K562 (cell line): ENCODE data around the gene ORAI3. TPM values are rescaled to one million over a fixed set of nuclear protein-coding genes. Genes with fewer than 3 reads are reported as not detected.

Experiments used
- CC2D1A ChIP-seq: fragments of 450-650 bp; IDR thresholded peaks from 2 replicates; pipeline ENCODE4 v1.6.1; 2017; ENCODE audit warnings: mild to moderate bottlenecking
- CREB1 ChIP-seq, 2 experiments: sonication (generic) in 1 of 2; formaldehyde crosslinking in 1 of 2; IDR thresholded peaks; 2 replicates each; pipeline versions ENCODE4 v1.6.1 to v1.8.0; 2012 to 2022; ENCODE audit warnings: inconsistent platforms in 1 of 2, mild to moderate bottlenecking in 1 of 2, missing genetic modification reagents in 1 of 2, moderate library complexity in 1 of 2
- ELK3 ChIP-seq: fragments of 450-650 bp; formaldehyde crosslinking; IDR thresholded peaks from 2 replicates; pipeline ENCODE4 v1.4.0; 2020; ENCODE audit warnings: mild to moderate bottlenecking
- HMGXB4 ChIP-seq: sonication (generic); formaldehyde crosslinking; IDR thresholded peaks from 2 replicates; pipeline ENCODE4 v1.8.1; 2023; ENCODE audit warnings: mild to moderate bottlenecking, missing genetic modification reagents
- PCBP1 ChIP-seq: fragments of 200-400 bp; formaldehyde crosslinking; IDR thresholded peaks from 2 replicates; pipeline ENCODE4 v1.6.1; 2018; ENCODE audit warnings: mild to moderate bottlenecking, low read depth, low read length; ENCODE audit not compliant: poor library complexity, severe bottlenecking
- SLC30A9 ChIP-seq: fragments of 250-450 bp; sonication (Bioruptor Pico); IDR thresholded peaks from 2 replicates; pipeline ENCODE4 v1.8.0; 2022; ENCODE audit warnings: mild to moderate bottlenecking, moderate library complexity
- TGIF2 ChIP-seq: sonication (generic); formaldehyde crosslinking; IDR thresholded peaks from 2 replicates; pipeline ENCODE4 v1.8.1; 2022; ENCODE audit warnings: mild to moderate bottlenecking, missing genetic modification reagents, moderate library complexity
- THAP12 ChIP-seq: fragments of 250-450 bp; sonication (Bioruptor Pico); IDR thresholded peaks from 2 replicates; pipeline ENCODE4 v1.9.0; 2021; ENCODE audit warnings: mild to moderate bottlenecking, inconsistent platforms
- ZBTB8A ChIP-seq: fragments of 450-650 bp; IDR thresholded peaks from 2 replicates; pipeline ENCODE4 v1.6.1; 2018; ENCODE audit warnings: mild to moderate bottlenecking, moderate library complexity; ENCODE audit not compliant: partially characterized antibody
- ZNF224 ChIP-seq: sonication (generic); formaldehyde crosslinking; IDR thresholded peaks from 2 replicates; pipeline ENCODE4 v1.8.0; 2022; ENCODE audit warnings: mild to moderate bottlenecking, missing genetic modification reagents
- ZNF431 ChIP-seq: sonication (generic); formaldehyde crosslinking; IDR thresholded peaks from 2 replicates; pipeline ENCODE4 v1.8.0; 2022; ENCODE audit warnings: mild to moderate bottlenecking, missing genetic modification reagents
- ZNF717 ChIP-seq: fragments of 250-450 bp; sonication (Bioruptor Pico); IDR thresholded peaks from 2 replicates; pipeline ENCODE4 v1.5.0; 2021
- polyA plus RNA-seq, 8 experiments: library from polyadenylated mRNA; depleted of rRNA in 4 of 8; stranded (reverse) in 5 of 8; unstranded in 3 of 8; fragments of >200 nt; fragmentation: Nextera tagmentation in 2 of 8; fragmentation: Illumina TruSeq in 1 of 8; extraction: Ambion mirVana in 2 of 8; extraction: Trizol in 1 of 8; gene quantifications; 2 replicates each; pipeline versions ENCODE4 v1.2.1 to v1.2.3, GENCODE V29; 2011 to 2014; ENCODE audit warnings: inconsistent platforms in 1 of 8, missing spikeins in 1 of 8
- total RNA-seq, 7 experiments: library from RNA; depleted of rRNA in 6 of 7; stranded (reverse); fragments of >200 nt in 6 of 7; fragmentation: Illumina TruSeq in 2 of 7; extraction: Trizol in 2 of 7; gene quantifications; 2 replicates each; pipeline versions ENCODE4 v1.2.1 to v1.2.3, GENCODE V29; 2011 to 2021; ENCODE audit warnings: low replicate concordance in 1 of 7
- TF ChIP-seq, protein P1 (sequence below): fragments of 250-450 bp; sonication (Bioruptor Pico); IDR thresholded peaks from 2 replicates; pipeline ENCODE4 v1.5.0; 2021; ENCODE audit warnings: mild to moderate bottlenecking, borderline replicate concordance
- TF ChIP-seq, protein P2 (sequence below): sonication (generic); formaldehyde crosslinking; IDR thresholded peaks from 2 replicates; pipeline ENCODE4 v1.4.0; 2020; ENCODE audit warnings: mild to moderate bottlenecking, missing genetic modification reagents
- TF ChIP-seq, protein P3 (sequence below): fragments of 450-650 bp; IDR thresholded peaks from 2 replicates; pipeline ENCODE4 v1.6.1; 2017; ENCODE audit warnings: mild to moderate bottlenecking, moderate library complexity

ORAI3 gene
- total and polyA plus RNA-seq, 9 of the 15 experiments (the other 6 are each of a cell fraction or from before 2014, with no cell fraction given) = 4.9 to 23.3 (median 14.1) TPM

DNA sequence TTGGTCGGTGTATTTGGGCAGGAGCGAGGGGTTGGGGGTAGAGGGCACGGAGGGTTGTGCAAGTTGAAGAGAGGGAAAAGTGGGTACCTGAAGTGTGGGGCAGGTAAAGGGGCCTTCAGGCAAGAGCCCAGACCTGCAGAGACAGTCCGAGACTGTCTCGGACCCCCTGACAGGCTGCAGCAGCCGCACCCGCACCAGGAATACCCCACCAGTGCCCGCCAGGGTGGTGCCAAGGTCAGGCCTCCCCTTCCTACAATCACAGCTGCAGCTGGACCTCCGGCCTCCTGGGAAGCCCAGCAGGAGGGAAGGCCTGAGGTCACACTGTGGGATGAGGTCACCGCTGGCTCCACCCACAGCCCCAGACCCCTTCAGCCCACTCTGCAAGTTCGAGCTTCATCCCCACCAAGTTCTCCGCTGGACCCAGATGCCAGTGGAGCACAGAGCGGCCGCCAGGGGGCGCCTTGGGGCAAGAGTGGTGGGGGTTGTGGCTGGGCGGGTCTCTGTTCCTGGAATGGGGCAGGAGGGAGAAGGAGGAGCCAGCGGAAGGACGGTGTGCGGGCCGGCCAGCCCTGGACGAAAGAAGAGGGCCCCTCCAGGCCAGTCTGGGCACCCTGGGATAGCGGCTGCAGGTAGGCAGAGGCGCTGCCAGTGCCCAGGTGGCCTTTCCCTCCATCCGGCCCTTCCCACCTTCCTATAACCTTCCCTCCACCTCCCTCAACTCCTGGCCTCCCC lies 36.0 kb downstream of the ORAI3 start, which contains the start of gene HSD3B7 (continued):
- TF ChIP-seq, protein P1, sequence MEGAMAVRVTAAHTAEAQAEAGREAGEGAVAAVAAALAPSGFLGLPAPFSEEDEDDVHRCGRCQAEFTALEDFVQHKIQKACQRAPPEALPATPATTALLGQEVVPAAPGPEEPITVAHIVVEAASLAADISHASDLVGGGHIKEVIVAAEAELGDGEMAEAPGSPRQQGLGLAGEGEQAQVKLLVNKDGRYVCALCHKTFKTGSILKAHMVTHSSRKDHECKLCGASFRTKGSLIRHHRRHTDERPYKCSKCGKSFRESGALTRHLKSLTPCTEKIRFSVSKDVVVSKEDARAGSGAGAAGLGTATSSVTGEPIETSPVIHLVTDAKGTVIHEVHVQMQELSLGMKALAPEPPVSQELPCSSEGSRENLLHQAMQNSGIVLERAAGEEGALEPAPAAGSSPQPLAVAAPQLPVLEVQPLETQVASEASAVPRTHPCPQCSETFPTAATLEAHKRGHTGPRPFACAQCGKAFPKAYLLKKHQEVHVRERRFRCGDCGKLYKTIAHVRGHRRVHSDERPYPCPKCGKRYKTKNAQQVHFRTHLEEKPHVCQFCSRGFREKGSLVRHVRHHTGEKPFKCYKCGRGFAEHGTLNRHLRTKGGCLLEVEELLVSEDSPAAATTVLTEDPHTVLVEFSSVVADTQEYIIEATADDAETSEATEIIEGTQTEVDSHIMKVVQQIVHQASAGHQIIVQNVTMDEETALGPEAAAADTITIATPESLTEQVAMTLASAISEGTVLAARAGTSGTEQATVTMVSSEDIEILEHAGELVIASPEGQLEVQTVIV (CRISPR knock-in tag) = no peak
- no peak for TF ChIP-seq ZBTB8A
- TF ChIP-seq ZNF431 (CRISPR knock-in tag) = no peak
- no peak for TF ChIP-seq SLC30A9
- TF ChIP-seq, protein P2, sequence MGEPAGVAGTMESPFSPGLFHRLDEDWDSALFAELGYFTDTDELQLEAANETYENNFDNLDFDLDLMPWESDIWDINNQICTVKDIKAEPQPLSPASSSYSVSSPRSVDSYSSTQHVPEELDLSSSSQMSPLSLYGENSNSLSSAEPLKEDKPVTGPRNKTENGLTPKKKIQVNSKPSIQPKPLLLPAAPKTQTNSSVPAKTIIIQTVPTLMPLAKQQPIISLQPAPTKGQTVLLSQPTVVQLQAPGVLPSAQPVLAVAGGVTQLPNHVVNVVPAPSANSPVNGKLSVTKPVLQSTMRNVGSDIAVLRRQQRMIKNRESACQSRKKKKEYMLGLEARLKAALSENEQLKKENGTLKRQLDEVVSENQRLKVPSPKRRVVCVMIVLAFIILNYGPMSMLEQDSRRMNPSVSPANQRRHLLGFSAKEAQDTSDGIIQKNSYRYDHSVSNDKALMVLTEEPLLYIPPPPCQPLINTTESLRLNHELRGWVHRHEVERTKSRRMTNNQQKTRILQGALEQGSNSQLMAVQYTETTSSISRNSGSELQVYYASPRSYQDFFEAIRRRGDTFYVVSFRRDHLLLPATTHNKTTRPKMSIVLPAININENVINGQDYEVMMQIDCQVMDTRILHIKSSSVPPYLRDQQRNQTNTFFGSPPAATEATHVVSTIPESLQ (CRISPR knock-in tag) = no peak
- no peak for TF ChIP-seq CREB1 (IDR thresholded peaks at IDR 0.05)
- TF ChIP-seq CREB1 (CRISPR knock-in tag; IDR thresholded peaks at IDR 0.05) = 0 out of 2 replicates have a peak, but pooled peaks have one; percentile 6
- TF ChIP-seq PCBP1 = no peak
- TF ChIP-seq THAP12 (CRISPR knock-in tag) = 0 out of 2 replicates have a peak, but pooled peaks have one; percentile 57
- peak; percentile 48; the same call in 1 of the 2 replicates for TF ChIP-seq CC2D1A
- TF ChIP-seq ELK3 = no peak
- TF ChIP-seq ZNF224 = no peak
- TF ChIP-seq, protein P3, sequence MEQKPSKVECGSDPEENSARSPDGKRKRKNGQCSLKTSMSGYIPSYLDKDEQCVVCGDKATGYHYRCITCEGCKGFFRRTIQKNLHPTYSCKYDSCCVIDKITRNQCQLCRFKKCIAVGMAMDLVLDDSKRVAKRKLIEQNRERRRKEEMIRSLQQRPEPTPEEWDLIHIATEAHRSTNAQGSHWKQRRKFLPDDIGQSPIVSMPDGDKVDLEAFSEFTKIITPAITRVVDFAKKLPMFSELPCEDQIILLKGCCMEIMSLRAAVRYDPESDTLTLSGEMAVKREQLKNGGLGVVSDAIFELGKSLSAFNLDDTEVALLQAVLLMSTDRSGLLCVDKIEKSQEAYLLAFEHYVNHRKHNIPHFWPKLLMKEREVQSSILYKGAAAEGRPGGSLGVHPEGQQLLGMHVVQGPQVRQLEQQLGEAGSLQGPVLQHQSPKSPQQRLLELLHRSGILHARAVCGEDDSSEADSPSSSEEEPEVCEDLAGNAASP = no peak
- no peak; the same call in 1 of the 2 replicates for TF ChIP-seq HMGXB4 (CRISPR knock-in tag)
- TF ChIP-seq ZNF717 (CRISPR knock-in tag) = no peak
- no peak for TF ChIP-seq TGIF2 (CRISPR knock-in tag)
